K562 (cell line): Measurements from ENCODE around the gene IRF2BP1. TPM values are rescaled to one million over a fixed set of nuclear protein-coding genes. Genes with fewer than 3 reads are reported as not detected.
A peak's percentile ranks its signal among the peaks of the same experiment; 100 is the strongest.

ENCODE experiments used
- BRD9 ChIP-seq: fragments of 450-650 bp; IDR thresholded peaks from 2 replicates; pipeline ENCODE4 v1.6.1; 2018; ENCODE audit warnings: low read depth; ENCODE audit not compliant: partially characterized antibody
- CCNT2 ChIP-seq: IDR thresholded peaks from 2 replicates; pipeline ENCODE4 v1.6.1; 2011; ENCODE audit warnings: borderline replicate concordance, low read depth, mild to moderate bottlenecking, moderate library complexity, mixed read lengths, low read length; ENCODE audit not compliant: insufficient read length; ENCODE audit errors: extremely low read depth
- CREB5 ChIP-seq: fragments of 250-450 bp; sonication (Bioruptor Pico); IDR thresholded peaks from 2 replicates; pipeline ENCODE4 v1.5.0; 2020; ENCODE audit warnings: mild to moderate bottlenecking
- E2F1 ChIP-seq: sonication (generic); formaldehyde crosslinking; IDR thresholded peaks from 2 replicates; pipeline ENCODE4 v1.8.1; 2023; ENCODE audit warnings: mild to moderate bottlenecking, missing genetic modification reagents, moderate library complexity
- ELF1 ChIP-seq: fragments of 200-800 bp; sonication (Bioruptor generic); IDR thresholded peaks from 2 replicates; pipeline ENCODE4 v1.6.1; 2016; ENCODE audit warnings: missing genetic modification characterization, missing compliant biosample characterization
- HDAC1 ChIP-seq, 2 experiments: fragments of 450-650 bp; IDR thresholded peaks; 2 replicates each; pipeline ENCODE4 v1.6.1; 2016 to 2017; ENCODE audit warnings: inconsistent platforms in 1 of 2, mild to moderate bottlenecking in 1 of 2, moderate library complexity in 1 of 2
- SLC30A9 ChIP-seq: fragments of 250-450 bp; sonication (Bioruptor Pico); IDR thresholded peaks from 2 replicates; pipeline ENCODE4 v1.8.0; 2022; ENCODE audit warnings: mild to moderate bottlenecking, moderate library complexity
- SOX6 ChIP-seq: fragments of 450-650 bp; IDR thresholded peaks from 2 replicates; pipeline ENCODE4 v1.6.1; 2014; ENCODE audit warnings: mild to moderate bottlenecking
- SREBF1 ChIP-seq: fragments of 150-350 bp; IDR thresholded peaks from 2 replicates; pipeline ENCODE4 v1.6.1; 2014; ENCODE audit warnings: antibody characterized with exemption, low read depth, low read length, borderline replicate concordance
- TBL1XR1 ChIP-seq, 2 experiments: IDR thresholded peaks; 2 replicates each; pipeline ENCODE4 v1.6.1; 2012; ENCODE audit warnings: improper control_type of control experiment in 2 of 2, low read length in 2 of 2, mild to moderate bottlenecking in 1 of 2
- UBTF ChIP-seq, 2 experiments: IDR thresholded peaks; 2 replicates each; pipeline ENCODE4 v1.6.1; 2012; ENCODE audit warnings: improper control_type of control experiment in 2 of 2, low read depth in 2 of 2, low read length in 2 of 2, borderline replicate concordance in 1 of 2
- ZBTB33 ChIP-seq: sonication (generic); formaldehyde crosslinking; IDR thresholded peaks from 2 replicates; pipeline ENCODE4 v1.8.1; 2023; ENCODE audit warnings: mild to moderate bottlenecking, missing genetic modification reagents
- ZFP91 ChIP-seq: sonication (generic); formaldehyde crosslinking; IDR thresholded peaks from 2 replicates; pipeline ENCODE4 v1.8.0; 2022; ENCODE audit warnings: mild to moderate bottlenecking, missing genetic modification reagents
- ZNF212 ChIP-seq: fragments of 450-650 bp; formaldehyde crosslinking; IDR thresholded peaks from 2 replicates; pipeline ENCODE4 v1.4.0; 2020; ENCODE audit warnings: mild to moderate bottlenecking
- polyA plus RNA-seq, 8 experiments: library from polyadenylated mRNA; depleted of rRNA in 4 of 8; stranded (reverse) in 5 of 8; unstranded in 3 of 8; fragments of >200 nt; fragmentation: Nextera tagmentation in 2 of 8; fragmentation: Illumina TruSeq in 1 of 8; extraction: Ambion mirVana in 2 of 8; extraction: Trizol in 1 of 8; gene quantifications; 2 replicates each; pipeline versions ENCODE4 v1.2.1 to v1.2.3, GENCODE V29; 2011 to 2014; ENCODE audit warnings: inconsistent platforms in 1 of 8, missing spikeins in 1 of 8
- total RNA-seq, 7 experiments: library from RNA; depleted of rRNA in 6 of 7; stranded (reverse); fragments of >200 nt in 6 of 7; fragmentation: Illumina TruSeq in 2 of 7; extraction: Trizol in 2 of 7; gene quantifications; 2 replicates each; pipeline versions ENCODE4 v1.2.1 to v1.2.3, GENCODE V29; 2011 to 2021; ENCODE audit warnings: low replicate concordance in 1 of 7
- TF ChIP-seq, protein P1 (sequence below): sonication (generic); formaldehyde crosslinking; IDR thresholded peaks from 2 replicates; pipeline ENCODE4 v1.9.0; 2022; ENCODE audit warnings: mild to moderate bottlenecking, missing genetic modification reagents

IRF2BP1 gene
- total and polyA plus RNA-seq, 9 of the 15 experiments (the other 6 are each of a cell fraction or from before 2014, with no cell fraction given) = 0.61 to 35.9 (median 3.5) TPM

DNA sequence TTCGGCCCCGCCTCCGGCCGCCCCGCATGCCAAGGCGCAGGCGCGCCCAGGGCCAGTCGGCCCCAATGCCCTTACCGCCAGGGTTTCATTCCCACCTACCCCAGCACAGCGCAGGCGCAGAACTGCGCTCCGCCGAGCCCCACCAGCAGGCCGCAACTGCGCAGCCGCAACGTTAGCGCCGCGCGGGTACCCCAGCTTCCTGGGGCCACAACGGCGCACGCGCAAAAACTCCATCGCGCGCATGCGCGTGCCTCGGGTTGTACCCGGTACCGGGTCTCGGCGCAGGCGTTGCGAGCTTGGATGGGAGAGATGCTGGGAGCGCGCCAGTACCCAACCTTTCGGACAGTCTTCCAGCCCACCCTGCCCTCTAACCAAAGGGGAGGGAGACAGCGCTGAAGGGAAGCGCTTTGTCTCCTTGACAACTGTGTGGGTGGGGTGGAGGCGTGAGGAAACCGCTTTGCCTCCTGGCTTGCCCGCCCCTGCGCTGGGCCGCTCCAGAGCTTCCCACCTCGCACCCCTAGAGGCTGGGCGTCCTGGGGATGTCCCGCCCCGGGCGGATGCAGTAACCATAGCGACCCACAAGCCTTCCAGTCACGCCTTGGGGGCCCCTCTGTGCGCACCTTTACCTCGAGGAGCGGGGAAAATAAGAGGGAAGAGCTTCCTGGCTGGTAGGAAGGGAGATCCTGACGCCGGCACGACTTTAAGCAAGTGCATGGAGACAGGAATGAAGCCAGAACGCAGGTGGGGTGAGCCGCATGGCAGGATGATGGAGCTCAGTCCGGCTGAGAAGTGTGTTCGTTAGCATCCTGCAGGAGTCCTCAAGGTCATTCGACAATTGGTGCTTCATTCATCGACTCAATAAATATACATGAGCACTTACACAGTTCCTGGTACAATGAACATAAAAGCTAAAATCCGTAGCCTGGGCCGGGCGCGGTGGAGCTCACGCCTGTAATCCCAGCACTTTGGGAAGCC, 17.0 kb upstream of the IRF2BP1 start (continued):
- TF ChIP-seq ZBTB33 (CRISPR knock-in tag) (peak; percentile 32; the same call in 1 of the 2 replicates), BRD9 (no peak), ZNF212 (CRISPR knock-in tag) (no peak), ZFP91 (CRISPR knock-in tag) (no peak), SREBF1 (no peak), SOX6 (no peak), TBL1XR1 (IDR thresholded peaks at IDR 0.05; ENCODE audit: low read length in 2 of 2) (no peak), CREB5 (CRISPR knock-in tag) (no peak), ELF1 (no peak; the same call in 1 of the 2 replicates), SLC30A9 (CRISPR knock-in tag) (no peak), E2F1 (CRISPR knock-in tag) (peak; percentile 67; the same call in 1 of the 2 replicates), UBTF (IDR thresholded peaks at IDR 0.05; ENCODE audit: borderline replicate concordance in 1 of 2, low read depth in 2 of 2, low read length in 2 of 2) (no peak), HDAC1 (IDR thresholded peaks at IDR 0.05) (peak in 1 of 2 experiments; percentile 81; a peak in 2 of 4 replicates), CCNT2 (peak; percentile 58)
- TF ChIP-seq, protein P1, sequence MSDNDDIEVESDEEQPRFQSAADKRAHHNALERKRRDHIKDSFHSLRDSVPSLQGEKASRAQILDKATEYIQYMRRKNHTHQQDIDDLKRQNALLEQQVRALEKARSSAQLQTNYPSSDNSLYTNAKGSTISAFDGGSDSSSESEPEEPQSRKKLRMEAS (CRISPR knock-in tag) = peak; percentile 8; the same call in 1 of the 2 replicates
